Measurements from ENCODE around the gene URGCP. TPM values are rescaled to one million over a fixed set of nuclear protein-coding genes. Genes with fewer than 3 reads are reported as not detected.

URGCP gene
- polyA plus RNA-seq, 1 of the 3 experiments (the other 2 are of a cell fraction), result 22.9 TPM

DNA sequence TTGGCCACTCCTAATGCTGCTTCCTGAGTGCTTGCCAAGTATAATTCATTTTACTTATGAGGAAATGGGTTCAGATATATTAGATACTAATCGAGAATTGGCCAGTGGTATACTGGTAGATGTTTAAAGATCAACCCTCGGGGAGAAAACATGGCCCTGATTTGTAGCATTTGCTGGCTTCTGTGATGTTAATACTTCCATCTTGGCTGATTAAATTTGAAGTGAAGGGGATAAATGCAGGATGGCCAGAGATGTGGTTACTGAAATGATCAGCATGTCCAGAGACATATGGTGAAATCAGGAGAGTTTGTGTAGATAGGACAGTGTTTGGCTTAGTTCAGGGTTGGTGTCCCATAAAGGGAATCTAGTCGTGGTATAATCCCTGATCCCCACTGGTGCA lies 31.0 kb upstream of the URGCP start (continued):
- TF ChIP-seq USF1 (IDR thresholded peaks at IDR 0.05; ENCODE audit: borderline replicate concordance, low read depth) (no peak), RCOR1 (IDR thresholded peaks at IDR 0.05; ENCODE audit: low read length) (peak; percentile 95), RAD21 (IDR thresholded peaks at IDR 0.05; ENCODE audit: low read length) (no peak), TAF1 (IDR thresholded peaks at IDR 0.05; ENCODE audit: borderline replicate concordance, low read depth, low read length) (no peak), MXI1 (IDR thresholded peaks at IDR 0.05; ENCODE audit: low read depth, low read length) (peak; percentile 83)

GRCh38 chr7:43933902-43934560 lies 27.6 kb upstream of the URGCP start:
- Histone ChIP-seq H3K27ac (ENCODE audit: low read depth in 2 of 2, low read length in 1 of 2) (no peak overlapping the region; a peak in 1 of 4 replicates), H3F3A (replicated peaks; ENCODE audit: insufficient read depth) (no peaks in the 10 kb centered on the region), H3K4me3 (ENCODE audit: low read depth in 2 of 2, low read length in 1 of 2) (no peak overlapping the region), H3K9me2 (no peaks in the 10 kb centered on the region), H3K9ac (no peak overlapping the region), H2AFZ (ENCODE audit: low read depth) (no peak overlapping the region), H3K4me1 (ENCODE audit: control insufficient read depth in 1 of 2, insufficient read depth in 2 of 2, low read depth in 1 of 2, low read length in 1 of 2) (peaks cover 0 to 35% of the 10 kb centered on the region in 2 experiments; a peak in 2 of 4 replicates), H3K36me3 (replicated peaks in 1 of 2; ENCODE audit: control insufficient read depth in 1 of 2, insufficient read depth in 2 of 2, low read length in 1 of 2) (no peaks in the 10 kb centered on the region), H3K27me3 (ENCODE audit: insufficient read depth) (no peaks in the 10 kb centered on the region), H4K20me1 (ENCODE audit: insufficient read depth) (no peaks in the 10 kb centered on the region), H3K79me2 (ENCODE audit: insufficient read depth) (no peaks in the 10 kb centered on the region), H3K9me3 (no peaks in the 10 kb centered on the region), H3K4me2 (no peak overlapping the region)
- CTCF ChIA-PET, result interaction anchor here (0.9 to 1.5 kb wide), 4 partner anchors 10 to 95 kb away, joined by 3 to 5 read pairs (median 3); no protein-coding TSS in a partner anchor
- 96% methylated on average over 3 of the region's 3 CpGs for WGBS (ENCODE audit: low lambda C conversion rate)
- TF ChIP-seq RCOR1 (IDR thresholded peaks at IDR 0.05; ENCODE audit: low read length) (no peak), EP300 (IDR thresholded peaks at IDR 0.05; ENCODE audit: borderline replicate concordance in 1 of 2, low read depth in 1 of 2, low read length in 1 of 2) (no peak), MXI1 (IDR thresholded peaks at IDR 0.05; ENCODE audit: low read depth, low read length) (no peak), JUND (IDR thresholded peaks at IDR 0.05) (no peak), ELF1 (IDR thresholded peaks at IDR 0.05) (no peak), GABPA (IDR thresholded peaks at IDR 0.05; ENCODE audit: low read depth) (no peak), TAF1 (IDR thresholded peaks at IDR 0.05; ENCODE audit: borderline replicate concordance, low read depth, low read length) (no peak)
- TF ChIP-seq, protein P1, sequence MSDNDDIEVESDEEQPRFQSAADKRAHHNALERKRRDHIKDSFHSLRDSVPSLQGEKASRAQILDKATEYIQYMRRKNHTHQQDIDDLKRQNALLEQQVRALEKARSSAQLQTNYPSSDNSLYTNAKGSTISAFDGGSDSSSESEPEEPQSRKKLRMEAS (IDR thresholded peaks at IDR 0.05; ENCODE audit: low read depth), result no peak
- DNase-seq, result no peak
- POLR2A ChIA-PET, result interaction anchor here (0.6 to 1.8 kb wide), 2 partner anchors 8 to 9 kb away, joined by 3 to 5 read pairs; partner anchors contain the start of gene UBE2D4

DNA sequence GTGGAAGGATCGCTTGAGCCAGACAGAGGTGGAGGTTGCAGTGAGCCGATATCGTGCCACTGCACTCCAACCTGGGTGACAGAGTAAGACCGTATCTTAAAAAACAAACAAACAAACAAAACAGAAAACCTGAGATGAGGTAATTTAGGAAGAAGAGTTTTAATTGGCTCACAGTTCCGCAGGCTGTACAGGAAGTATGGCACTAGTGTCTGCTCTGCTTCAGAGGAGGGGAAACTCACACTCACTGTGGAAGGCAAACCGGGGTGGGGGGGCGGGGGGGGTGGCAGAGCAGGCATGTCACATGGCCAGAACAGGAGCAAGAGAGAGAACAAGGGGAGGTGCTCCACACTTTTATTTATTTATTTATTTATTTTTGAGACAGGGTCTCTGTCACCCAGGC lies 24.9 kb upstream of the URGCP start:
- H2AFZ ChIP-seq (ENCODE audit: low read depth), result no peak overlapping the region
- no peaks in the 10 kb centered on the region for H3K79me2 ChIP-seq (ENCODE audit: insufficient read depth)
- CTCF ChIA-PET, result interaction anchor here (1.2 to 2.7 kb wide), 3 partner anchors 12 to 92 kb away, joined by 3 to 8 read pairs (median 7); no protein-coding TSS in a partner anchor
- peaks cover 5% of the 10 kb centered on the region for H3F3A ChIP-seq (replicated peaks; ENCODE audit: insufficient read depth)
- H3K9me2 ChIP-seq, result no peaks in the 10 kb centered on the region
- no peak overlapping the region for H3K9ac ChIP-seq
- no peak overlapping the region for H3K4me2 ChIP-seq
- POLR2A ChIA-PET, result no interaction called here
- TF ChIP-seq RXRA (IDR thresholded peaks at IDR 0.05; ENCODE audit: borderline replicate concordance, low read depth) (no peak), RFX5 (IDR thresholded peaks at IDR 0.05; ENCODE audit: low read length) (no peak), YY1 (IDR thresholded peaks at IDR 0.05; ENCODE audit: low read depth) (no peak), SMC3 (IDR thresholded peaks at IDR 0.05; ENCODE audit: low read depth, low read length) (no peak)
- TF ChIP-seq, protein P2, sequence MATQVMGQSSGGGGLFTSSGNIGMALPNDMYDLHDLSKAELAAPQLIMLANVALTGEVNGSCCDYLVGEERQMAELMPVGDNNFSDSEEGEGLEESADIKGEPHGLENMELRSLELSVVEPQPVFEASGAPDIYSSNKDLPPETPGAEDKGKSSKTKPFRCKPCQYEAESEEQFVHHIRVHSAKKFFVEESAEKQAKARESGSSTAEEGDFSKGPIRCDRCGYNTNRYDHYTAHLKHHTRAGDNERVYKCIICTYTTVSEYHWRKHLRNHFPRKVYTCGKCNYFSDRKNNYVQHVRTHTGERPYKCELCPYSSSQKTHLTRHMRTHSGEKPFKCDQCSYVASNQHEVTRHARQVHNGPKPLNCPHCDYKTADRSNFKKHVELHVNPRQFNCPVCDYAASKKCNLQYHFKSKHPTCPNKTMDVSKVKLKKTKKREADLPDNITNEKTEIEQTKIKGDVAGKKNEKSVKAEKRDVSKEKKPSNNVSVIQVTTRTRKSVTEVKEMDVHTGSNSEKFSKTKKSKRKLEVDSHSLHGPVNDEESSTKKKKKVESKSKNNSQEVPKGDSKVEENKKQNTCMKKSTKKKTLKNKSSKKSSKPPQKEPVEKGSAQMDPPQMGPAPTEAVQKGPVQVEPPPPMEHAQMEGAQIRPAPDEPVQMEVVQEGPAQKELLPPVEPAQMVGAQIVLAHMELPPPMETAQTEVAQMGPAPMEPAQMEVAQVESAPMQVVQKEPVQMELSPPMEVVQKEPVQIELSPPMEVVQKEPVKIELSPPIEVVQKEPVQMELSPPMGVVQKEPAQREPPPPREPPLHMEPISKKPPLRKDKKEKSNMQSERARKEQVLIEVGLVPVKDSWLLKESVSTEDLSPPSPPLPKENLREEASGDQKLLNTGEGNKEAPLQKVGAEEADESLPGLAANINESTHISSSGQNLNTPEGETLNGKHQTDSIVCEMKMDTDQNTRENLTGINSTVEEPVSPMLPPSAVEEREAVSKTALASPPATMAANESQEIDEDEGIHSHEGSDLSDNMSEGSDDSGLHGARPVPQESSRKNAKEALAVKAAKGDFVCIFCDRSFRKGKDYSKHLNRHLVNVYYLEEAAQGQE (IDR thresholded peaks at IDR 0.05; ENCODE audit: low read depth, low read length), result no peak
- H3K27ac ChIP-seq (ENCODE audit: low read depth in 2 of 2, low read length in 1 of 2), result no peak overlapping the region
- H3K27me3 ChIP-seq (ENCODE audit: insufficient read depth), result no peaks in the 10 kb centered on the region
- no peaks in the 10 kb centered on the region for H3K9me3 ChIP-seq
- 81% methylated on average over 7 of the region's 7 CpGs for WGBS (ENCODE audit: low lambda C conversion rate)
- peaks cover 0 to 17% of the 10 kb centered on the region in 2 experiments; a peak in 2 of 4 replicates for H3K4me1 ChIP-seq (ENCODE audit: control insufficient read depth in 1 of 2, insufficient read depth in 2 of 2, low read depth in 1 of 2, low read length in 1 of 2)
- DNase-seq, result no peak
- no peaks in the 10 kb centered on the region for H4K20me1 ChIP-seq (ENCODE audit: insufficient read depth)
- H3K4me3 ChIP-seq (ENCODE audit: low read depth in 2 of 2, low read length in 1 of 2), result no peak overlapping the region
- no peaks in the 10 kb centered on the region for H3K36me3 ChIP-seq (replicated peaks in 1 of 2; ENCODE audit: control insufficient read depth in 1 of 2, insufficient read depth in 2 of 2, low read length in 1 of 2)

Data from SK-N-SH (cell line).